AML-193 (cell line): ENCODE measurements around the gene AP2A2.

Source experiments
- DNase-seq, 2 experiments: peaks; one replicate each; lab custom pipeline; 2025; lab: John Stamatoyannopoulos, UW

AP2A2 gene

DNA sequence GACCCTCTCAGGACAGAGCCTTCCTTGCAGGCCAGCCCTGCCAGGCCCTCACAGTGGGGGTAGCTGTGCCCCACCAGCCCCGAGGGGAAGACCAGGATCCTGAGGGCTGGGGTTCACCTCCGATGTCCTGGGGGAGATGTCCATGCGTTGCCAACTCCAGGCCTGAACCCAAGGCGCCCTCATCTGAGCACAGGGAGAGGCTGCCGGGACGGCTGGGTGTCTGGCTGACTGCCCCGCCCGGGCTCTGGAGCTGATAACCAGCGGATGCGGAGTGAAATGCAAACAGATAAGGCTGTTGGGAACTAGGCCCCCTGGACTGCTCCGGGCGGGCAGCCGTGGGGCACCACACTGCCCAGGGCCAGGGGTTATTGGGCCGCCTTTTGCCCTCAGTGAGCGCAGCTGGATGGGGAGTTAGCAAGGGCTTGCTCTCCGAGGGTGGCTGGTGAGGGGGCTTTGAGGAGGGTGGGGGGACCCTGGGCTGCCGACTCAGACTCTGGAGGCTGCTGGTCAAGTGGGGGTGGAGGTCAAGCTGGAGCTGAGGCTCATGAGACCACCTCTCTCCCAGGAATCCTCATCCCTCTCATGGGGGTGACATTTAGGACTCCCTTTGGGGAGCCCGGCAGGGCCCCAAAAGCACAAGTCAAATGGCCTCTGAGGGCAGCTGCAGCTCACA is 116.4 kb downstream of the AP2A2 start:
- no peak for DNase-seq

DNA sequence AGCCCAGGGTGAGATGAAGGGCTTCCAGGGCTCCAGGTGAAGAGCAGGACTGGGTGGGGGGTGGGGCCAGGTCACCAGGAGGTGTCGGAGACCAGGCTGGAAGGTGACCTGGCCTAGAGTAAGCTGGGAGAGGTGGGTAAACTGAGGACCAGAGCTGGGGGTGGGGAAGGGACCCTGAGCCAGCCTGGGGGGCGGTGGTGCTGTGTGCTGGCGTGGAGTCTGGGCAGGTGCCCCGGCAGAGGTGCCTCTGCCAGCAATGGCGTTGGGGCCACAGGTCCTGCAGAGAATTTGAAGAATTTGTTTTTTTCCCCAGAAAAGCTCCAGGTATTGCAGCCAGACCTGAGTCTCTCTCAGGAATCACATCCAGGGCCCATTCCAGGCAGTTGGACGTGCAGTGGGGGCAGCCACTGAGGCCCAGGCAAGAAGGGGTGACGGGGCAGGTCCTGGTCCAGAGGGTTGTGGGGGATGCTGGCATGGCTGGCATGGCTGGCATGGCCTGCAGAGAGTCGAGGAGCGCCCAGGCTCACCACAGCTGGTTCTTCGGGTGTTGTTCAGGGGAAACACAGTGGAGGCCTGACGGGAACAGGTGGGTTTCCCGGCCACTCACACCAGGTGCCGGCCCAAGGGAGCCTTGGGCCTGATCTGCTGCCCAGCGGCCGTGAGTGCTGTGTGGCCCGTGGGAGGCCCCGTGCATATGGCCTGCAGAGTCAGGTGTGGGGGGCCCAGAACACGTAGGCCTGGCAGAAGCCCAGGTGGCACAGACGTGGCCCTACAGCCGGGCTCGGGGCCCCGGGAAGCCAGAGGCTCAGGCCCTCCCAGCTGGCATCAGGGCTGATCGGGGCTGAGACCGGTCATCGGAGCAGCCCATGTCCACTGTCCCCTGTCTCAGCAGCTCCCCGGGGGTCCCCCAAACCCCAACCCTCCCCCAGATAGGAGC is 117.2 kb downstream of the AP2A2 start:
- DNase-seq, result no peak

DNA sequence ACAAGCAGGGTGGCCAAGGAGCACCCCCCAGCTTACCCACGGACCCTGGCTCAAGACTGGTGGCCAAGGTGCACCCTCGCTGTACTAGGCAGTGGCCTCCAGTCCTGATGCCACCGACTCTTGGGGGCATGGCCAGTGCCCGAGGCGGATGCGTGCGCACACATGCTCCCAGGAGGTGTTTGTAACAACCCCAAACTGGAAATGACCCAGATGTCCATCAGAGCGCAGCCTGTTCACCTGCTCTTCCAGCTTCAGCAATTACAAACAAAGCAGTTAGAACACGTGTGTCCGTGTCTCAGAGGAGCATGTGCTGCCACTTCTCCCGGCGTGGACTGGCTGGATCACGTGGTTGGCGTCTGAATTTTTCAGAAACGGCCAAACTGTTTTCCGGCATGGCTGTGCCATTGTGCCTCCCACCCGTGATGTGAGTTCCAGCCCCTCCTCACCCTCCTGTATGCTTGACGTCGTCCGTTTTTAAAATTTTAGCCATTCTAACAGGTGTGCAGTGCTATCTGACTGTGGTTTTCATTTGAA is 118.0 kb downstream of the AP2A2 start:
- no peak for DNase-seq

DNA sequence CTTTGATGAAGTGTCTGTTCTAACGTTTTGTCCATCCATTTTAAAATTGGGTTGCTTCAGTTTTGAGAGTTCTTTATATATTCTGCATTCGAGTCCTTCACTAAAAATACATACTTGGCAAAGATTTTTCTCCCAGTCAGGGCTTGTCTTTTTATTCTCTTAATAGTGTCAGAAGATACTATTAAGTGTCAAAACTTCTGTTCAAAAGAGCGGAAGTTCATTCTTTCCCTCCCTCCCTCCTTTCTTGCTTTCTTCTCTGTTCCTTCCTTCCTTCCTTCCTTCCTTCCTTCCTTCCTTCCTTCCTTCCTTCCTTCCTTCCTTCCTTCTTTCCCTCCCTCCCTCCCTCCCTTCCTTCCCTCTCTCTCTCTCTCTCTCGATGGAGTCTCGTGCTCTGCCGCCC is 118.5 kb downstream of the AP2A2 start:
- no peak for DNase-seq

DNA sequence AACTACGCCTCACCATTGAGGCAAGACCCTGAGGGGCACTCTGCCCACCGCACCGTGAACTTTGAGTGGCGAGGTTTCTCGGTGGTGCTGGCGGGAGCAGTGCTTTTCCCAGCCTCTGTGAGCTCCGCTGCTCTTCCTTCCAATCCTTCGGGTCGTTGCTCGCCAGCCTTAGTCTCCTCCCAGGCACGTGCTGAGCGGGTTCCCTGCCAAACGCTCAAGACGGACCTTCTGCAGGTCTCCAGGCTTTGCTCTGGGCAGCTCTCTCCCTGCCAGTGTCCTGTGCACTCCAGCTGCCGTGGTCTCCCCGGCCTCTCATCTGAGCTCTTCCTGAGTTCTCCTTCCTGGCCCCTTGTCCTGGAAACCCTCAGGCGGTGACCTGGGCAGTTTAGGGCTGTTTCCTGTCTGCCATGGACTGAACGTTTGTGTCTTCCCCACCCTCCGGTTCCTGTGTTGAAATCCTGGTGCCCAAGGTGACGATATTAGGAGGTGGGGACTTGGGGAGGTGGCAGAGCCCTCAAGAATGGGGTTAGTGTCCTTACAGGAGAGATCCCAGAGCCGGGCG is 122.0 kb downstream of the AP2A2 start:
- no peak for DNase-seq

DNA sequence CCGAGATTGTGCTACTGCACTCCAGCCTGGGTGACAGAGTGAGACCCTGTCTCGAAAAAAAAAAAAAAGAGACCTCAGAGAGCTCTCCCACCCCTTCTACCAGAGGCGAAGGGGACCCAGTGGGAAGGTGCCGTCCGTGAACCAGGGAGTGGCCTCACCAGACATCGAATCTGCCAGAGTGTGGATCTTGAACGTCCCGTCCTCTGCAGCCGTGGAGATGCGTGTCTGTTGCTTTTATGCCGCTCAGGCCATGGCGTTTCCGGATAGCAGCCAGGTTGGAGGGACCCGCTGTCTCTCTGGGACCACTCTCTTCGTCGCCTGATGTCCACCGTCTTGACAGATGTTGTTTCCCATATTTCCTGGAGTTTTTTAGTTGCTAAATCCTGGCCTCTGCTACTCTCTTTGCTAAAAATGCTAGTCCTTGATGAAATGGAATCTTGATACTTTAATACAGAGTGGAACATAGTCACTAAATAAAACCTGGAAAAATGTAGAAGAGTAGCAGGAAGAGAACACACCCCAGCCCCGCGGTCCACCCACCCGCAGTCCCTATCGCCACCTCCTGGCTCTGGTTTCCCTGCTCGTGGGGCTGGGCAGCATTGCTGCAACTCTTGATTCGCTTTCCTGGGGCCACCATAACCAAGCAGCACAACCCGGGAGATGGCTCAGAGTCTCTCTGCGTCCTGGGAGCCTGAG is 122.9 kb downstream of the AP2A2 start:
- DNase-seq, result no peak

DNA sequence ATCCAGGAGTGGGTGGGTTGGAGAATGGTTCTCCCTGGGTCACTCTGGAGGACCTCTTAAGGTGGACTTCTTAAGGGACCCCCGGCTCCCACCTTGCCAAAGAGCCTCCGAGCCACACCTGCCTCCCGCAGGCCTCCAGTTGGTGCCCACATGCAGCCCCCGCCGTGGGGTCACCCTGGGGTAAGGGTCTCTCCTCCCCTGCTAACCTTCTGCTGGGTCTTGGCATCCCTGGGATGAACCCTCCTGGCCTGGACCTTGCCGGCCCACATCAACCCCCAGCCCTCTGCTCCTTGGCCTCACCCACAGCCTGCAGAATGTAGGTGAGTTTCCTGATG is 123.4 kb downstream of the AP2A2 start:
- no peak for DNase-seq

DNA sequence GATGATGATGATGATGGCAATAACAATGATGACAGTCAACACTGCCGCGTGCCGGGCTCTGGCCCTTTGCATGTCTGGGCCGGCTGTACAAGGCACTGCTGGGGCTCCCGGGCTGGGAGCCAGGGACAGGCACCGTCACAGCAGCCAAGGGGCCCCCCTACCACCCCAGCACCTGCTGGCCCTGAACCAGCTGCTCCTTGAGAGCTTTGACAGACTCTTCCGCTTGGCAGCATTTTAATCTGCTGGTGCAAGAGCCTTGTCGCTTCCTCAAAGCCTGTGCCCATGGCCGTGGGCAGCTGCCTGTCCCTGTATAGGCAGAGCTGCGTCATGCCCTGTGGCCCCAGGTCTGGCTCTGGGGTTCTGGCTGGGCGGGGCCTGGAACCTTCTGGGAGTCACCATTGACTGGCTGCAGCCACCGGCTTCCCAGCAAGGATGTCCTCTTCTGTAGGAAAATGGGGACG is 123.8 kb downstream of the AP2A2 start:
- no peak for DNase-seq

DNA sequence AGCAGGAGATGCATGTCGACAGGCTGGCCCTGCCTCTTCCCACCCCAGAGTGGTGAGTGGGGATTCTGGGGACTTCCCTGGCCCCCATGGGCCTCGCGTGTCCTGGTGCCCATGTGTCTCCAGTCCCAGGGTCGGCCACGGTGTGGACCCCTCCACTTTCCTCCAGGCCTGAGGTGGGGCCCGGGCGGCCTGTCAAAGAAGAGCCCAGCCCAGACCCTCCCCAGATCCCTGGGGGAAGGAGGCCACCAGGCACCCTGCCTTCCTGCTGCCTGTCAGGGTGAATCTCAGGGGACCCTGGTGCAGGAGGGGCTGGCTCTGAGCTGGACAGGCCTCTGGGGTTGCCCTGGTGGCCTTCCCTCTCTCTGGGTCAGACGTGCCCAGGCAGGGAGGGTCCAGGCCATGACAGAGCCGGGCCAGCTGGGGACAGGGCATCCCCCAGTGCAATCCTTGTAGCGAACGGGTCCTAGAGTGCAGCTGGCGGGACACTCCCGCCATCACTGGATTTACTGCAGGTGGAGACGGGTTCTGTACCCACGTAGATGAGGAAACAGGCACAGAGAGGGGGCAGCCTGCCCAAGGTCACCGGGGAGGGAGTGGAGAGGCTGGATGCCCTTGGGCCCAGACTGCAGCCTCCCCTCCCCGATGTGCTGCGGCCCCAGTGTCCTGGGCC is 124.4 kb downstream of the AP2A2 start:
- no peak for DNase-seq

DNA sequence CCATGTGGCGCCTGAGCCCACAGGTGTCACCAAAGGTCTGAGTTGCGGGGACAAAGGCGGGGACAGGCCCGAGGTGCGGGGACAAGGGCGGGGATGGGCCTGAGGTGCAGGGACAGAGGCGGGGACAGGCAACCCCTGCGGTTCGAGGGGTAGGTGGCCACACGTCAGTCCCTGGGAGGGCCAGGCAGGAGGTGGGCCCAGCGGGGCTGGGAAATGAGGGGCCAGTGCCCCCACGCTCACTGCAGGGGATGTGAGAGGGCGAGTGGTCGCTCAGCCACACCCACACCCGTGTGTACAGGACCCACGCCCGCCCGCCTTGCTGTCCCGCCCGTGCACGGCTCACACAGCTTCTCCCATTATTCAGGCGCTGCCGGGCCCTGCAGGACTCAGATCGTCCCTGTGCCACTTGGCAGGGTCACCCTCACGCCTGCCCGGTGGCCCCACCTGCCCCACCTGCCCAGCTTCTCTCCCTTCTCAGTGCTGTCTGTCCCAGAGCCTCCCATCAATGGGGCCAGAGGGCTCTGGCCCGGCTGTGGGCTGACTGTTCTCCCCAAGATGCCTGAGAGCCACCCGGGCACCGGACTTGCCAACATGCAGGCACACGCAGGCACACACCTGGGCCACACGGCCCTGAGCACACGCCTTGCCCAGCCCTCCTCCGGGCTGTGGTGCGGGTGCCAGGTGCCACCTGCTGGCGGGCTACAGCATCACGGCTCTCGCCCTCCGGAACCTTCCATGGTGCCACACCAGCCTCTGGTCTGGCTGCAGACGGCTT is 125.1 kb downstream of the AP2A2 start:
- DNase-seq, result peak; percentile 45 to 47

DNA sequence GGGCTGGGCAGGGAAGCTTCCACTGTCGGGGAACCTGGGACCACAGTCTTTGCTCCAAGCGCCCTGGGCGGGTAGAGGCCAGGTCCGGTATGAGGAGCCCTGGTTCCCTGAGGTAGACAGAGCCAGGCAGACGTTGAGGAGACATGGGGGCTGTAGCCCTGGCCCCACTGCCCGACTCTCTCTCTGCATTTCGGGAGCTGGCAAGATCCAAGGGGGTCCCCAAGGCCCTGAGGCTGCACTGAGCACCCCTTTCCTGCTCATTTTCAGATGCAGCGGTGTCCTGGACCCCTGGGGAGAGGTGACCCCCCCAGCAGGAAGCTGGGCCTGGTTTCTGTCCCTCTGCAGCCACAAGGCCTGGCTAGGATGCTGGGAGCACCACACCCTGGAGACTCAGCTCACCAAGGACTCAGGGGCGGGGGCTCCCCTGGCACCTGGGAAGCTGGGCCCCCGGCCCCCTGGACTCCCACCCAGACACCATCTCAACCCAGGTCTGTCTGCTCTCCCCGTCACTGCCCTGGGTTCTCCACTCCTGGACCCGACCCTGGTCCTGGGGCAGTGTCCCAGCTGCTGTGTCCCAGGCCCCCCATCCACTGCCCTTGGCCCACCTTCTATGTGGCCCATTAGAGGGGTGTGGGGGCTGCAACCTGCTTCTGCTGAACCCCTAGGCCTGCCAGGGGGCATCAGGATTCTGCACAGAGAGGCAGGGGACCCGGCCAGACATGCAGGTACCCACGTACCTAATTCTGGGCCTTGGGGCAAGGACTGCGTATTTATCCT is 125.9 kb downstream of the AP2A2 start:
- no peak for DNase-seq

DNA sequence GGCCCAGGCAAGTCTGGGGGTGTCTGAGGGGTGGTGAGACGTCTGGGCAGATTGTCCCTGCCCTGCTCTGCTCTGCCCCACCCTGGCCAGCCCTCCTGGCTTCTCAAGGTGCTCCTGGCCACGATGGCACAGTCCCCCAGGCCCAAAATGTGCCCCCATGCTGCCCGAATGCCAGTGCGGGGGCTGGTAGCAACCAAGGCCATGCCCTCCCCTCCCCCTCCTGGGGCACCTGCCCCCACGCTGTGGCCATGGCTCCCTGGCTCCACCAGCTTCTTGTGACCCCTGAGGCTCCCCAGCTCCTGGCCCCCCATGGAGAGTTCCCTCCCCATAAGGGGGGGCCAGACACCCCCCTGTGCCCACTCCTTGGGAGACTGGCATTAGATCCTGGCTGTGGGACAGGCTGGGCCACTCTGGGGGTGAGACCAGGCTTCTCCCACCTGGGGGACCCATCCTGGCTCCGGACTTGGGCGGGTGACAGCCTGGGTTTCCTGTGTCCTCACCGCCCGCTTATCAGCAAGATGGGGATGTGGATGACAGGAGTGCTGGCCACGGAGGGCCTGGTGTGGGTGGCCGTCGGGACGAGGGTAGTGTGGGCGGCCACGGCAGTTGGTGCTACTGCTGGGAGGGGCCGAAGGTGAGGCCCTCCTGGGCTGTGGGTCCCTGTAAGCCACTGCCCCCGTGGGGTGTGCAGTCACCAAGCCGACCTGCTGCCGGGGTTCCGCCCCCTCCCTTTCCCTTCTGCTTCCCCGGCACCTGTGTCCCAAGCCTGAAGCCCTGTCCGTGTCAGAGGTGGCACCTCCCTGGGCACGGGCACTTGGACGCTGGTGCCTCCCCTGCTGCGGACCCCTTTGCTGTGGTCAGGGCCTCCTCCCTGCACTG is 126.7 kb downstream of the AP2A2 start:
- DNase-seq, result no peak

DNA sequence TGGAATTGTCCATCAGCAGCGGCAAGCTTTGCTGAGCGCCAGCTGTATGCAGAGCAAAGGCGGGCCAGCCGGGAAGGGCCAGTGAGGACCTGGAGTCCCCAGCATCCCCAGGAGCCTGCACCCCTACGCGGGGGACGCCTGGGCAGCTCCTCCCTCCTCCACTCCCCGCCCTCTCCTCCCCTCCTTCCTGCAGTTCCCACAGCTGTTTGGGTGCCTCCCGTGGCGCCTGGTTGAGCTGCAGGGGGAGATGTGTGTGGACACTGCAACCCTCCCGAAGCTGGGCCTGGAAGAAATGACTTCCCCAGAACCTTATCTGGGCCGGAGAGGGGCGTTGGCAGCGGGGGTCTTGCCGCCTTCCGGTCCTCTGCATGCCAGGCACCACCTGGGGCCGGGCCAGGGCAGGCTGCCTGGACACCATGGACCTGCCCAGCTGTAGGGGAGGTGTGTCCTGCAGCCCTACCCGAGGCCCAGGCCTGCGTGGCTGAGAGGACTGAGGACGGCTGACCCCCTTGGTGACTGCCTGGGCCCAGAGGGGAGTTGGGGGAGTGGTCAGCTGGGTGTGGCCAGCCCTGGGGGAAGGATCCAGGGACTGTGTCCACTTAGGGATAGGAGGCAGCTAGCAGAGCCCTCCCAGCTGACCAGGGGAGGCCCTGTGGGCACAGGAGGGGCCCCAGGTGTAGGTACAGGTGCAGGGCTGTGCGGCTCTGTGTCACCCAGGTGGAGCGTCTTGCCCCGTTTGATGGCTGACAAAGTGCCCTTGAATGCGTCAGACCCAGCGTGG is 127.6 kb downstream of the AP2A2 start:
- no peak for DNase-seq

DNA sequence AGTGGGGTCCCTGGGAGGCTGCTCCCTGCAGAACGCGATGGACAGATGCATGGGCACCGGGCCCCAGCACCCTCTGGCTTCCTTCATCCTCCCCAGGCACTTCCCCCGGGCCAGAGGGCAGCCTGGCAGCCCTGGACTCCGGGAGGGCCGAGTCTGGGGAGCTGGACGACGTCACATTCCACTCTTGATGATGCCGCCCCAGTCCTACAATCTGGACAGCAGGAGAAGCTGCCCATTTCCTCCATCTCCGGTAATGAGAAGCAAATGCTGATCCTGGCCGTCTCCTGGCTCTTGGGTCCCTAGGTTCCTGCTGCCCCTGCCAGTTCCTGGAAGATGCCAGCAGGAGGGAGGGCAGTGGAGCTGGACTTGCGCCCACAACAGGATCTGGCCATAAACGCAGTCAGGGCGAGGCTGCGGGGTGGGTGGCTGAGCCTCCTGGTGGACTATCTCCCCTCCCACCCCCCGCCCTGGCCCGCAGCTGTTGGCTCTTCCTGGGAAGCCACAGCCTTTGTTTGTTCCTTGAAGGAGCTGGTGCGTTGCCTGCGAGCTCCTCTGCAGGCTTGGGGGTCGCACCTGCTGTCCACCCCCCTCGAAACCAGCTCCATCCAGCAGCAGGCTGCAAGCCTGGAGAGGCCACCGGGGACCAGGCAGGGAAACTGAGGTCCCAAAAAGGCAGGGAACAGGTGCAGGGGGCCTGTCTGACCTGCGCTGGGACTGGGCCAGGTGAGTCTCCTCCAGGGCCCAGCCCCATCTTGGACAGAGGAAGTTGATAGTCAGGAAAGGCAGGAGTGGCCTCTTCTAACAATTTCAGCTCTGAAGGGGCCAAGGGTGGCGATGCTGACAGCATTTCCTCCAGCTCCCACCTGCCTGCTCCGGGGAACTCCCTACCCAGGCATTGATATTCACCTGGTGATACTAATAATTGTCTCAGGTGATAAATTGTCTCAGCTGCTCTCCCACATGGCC is 128.8 kb downstream of the AP2A2 start:
- DNase-seq, result no peak

DNA sequence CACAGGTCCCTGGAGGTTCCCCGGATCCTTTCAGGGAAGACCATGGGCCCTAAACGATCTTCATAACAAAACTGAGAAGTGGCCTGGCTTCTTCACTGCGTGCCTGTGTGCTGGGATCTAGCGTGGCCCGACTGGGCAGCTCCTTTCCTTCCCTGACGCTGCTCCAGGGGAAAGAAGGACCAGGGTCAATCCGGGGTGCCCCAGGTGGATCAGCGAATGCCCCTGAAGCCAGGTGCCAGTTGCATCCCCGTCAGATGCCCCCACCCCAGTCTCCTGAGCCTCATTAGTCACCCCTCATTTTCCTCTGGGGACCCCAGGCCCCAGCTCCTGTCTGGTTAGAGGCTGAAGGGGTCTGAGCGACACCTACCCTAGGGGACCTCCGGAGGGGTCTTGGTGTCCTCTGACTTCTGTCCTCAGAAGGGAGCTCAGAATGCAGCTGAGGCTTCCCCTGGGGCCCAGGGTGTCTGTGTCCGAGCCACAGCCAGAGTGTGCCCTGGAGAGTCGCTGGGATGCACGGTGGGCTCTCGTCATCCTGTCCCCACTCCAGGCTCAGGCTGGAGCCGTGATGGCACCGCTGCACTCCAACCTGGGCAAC is 129.5 kb downstream of the AP2A2 start:
- no peak for DNase-seq

DNA sequence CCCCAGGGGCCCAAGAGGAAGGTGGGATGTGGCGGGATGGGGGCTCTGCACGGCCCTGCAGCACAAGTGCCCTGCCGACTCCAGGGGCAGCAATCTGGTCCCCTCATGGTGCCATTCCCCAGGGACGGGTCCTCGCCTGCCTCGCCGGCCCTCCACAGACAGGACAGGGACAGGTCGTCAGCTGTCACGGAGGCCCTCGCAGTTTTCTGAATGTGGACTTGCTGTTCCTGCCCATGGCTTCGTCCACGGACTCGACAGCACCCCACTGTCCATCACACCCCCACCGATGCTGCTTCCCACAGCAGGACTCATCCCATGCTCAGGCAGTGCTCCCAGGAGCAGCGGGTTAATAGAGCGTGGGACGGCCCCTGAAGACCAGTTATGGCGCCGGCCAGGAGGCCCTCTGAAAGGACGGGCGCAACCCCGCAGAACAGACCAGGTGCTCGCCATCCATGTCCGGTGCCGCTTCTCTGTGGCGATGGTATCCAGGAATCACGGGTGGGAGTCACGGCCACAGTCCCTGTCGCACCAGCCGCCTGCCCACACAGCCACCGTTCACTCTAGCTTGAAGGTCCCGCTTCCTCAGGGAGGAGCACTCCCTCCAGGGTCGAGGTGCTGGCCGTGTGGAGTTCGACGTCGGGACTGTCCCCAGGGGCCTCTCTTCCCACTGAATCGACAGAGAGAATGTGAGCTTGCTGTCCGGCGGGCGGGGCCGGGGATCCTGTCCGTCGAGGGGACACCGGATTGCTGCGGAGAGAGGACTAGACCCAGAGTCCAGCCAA is 130.5 kb downstream of the AP2A2 start:
- DNase-seq, result no peak
